HepG2 (cell line): ENCODE measurements around the gene ALB. TPM values are rescaled to one million over a fixed set of nuclear protein-coding genes. Genes with fewer than 3 reads are reported as not detected.

ENCODE experiments used
- BCL6 ChIP-seq: IDR thresholded peaks from 2 replicates; pipeline ENCODE4 v1.6.1; 2016; ENCODE audit warnings: missing genetic modification reagents, missing compliant biosample characterization
- HMG20B ChIP-seq: conservative IDR thresholded peaks from 2 replicates; pipeline ENCODE4 v1.6.1; 2016; ENCODE audit warnings: missing genetic modification reagents, missing compliant biosample characterization
- HMGA1 ChIP-seq: sonication (generic); formaldehyde crosslinking; conservative IDR thresholded peaks from 2 replicates; pipeline ENCODE4 v1.4.0; 2020; ENCODE audit warnings: missing genetic modification reagents
- ISL2 ChIP-seq: sonication (generic); formaldehyde crosslinking; IDR thresholded peaks from 2 replicates; pipeline ENCODE4 v1.5.0; 2020; ENCODE audit warnings: missing genetic modification reagents
- KDM6A ChIP-seq: IDR thresholded peaks from 2 replicates; pipeline ENCODE4 v1.6.1; 2016; ENCODE audit warnings: low read depth
- KMT2B ChIP-seq: IDR thresholded peaks from 2 replicates; pipeline ENCODE4 v1.6.1; 2016; ENCODE audit warnings: missing genetic modification reagents, missing compliant biosample characterization
- MAZ ChIP-seq, 2 experiments: sonication (generic) in 1 of 2; formaldehyde crosslinking in 1 of 2; IDR thresholded peaks; 2 replicates each; pipeline versions ENCODE4 v1.5.0 to v1.6.1; 2012 to 2020; ENCODE audit warnings: low read depth in 2 of 2, mild to moderate bottlenecking in 2 of 2, borderline replicate concordance in 1 of 2, improper control_type of control experiment in 1 of 2, low read length in 1 of 2, missing genetic modification reagents in 1 of 2, moderate library complexity in 1 of 2
- MXD4 ChIP-seq: IDR thresholded peaks from 2 replicates; pipeline ENCODE4 v1.6.1; 2016; ENCODE audit warnings: mild to moderate bottlenecking, missing biosample characterization, missing genetic modification reagents
- NCOA2 ChIP-seq: sonication (generic); formaldehyde crosslinking; IDR thresholded peaks from 2 replicates; pipeline ENCODE4 v1.8.0; 2022; ENCODE audit warnings: inconsistent platforms
- RORA ChIP-seq: sonication (generic); formaldehyde crosslinking; IDR thresholded peaks from 2 replicates; pipeline ENCODE4 v1.5.0; 2020; ENCODE audit warnings: mild to moderate bottlenecking, missing genetic modification reagents, moderate library complexity
- SIX1 ChIP-seq: sonication (generic); formaldehyde crosslinking; IDR thresholded peaks from 2 replicates; pipeline ENCODE4 v1.4.0; 2020; ENCODE audit warnings: missing genetic modification reagents, borderline replicate concordance
- SKI ChIP-seq: fragments of 450-650 bp; IDR thresholded peaks from one replicate; pipeline ENCODE4 v1.6.1; 2018; ENCODE audit warnings: mild to moderate bottlenecking; ENCODE audit not compliant: partially characterized antibody
- SOX13 ChIP-seq, 3 experiments: fragments of 450-650 bp in 1 of 3; sonication (generic) in 1 of 3; formaldehyde crosslinking in 1 of 3; IDR thresholded peaks in 2 of 3; conservative IDR thresholded peaks in 1 of 3; 2 replicates each; pipeline versions ENCODE4 v1.5.0 to v1.6.1; 2016 to 2020; ENCODE audit warnings: antibody characterized with exemption in 1 of 3, mild to moderate bottlenecking in 1 of 3, missing compliant biosample characterization in 1 of 3, missing genetic modification reagents in 1 of 3, moderate library complexity in 1 of 3
- TMF1 ChIP-seq: sonication (generic); formaldehyde crosslinking; IDR thresholded peaks from 2 replicates; pipeline ENCODE4 v1.8.1; 2022; ENCODE audit warnings: low read depth, missing genetic modification reagents
- ZNF225 ChIP-seq: sonication (generic); formaldehyde crosslinking; IDR thresholded peaks from 2 replicates; pipeline ENCODE4 v1.4.0; 2020; ENCODE audit warnings: mild to moderate bottlenecking, missing genetic modification reagents
- ZNF24 ChIP-seq: fragments of 450-650 bp; IDR thresholded peaks from 2 replicates; pipeline ENCODE4 v1.6.1; 2017; ENCODE audit warnings: antibody characterized with exemption, mild to moderate bottlenecking
- ZNF317 ChIP-seq: sonication (generic); formaldehyde crosslinking; IDR thresholded peaks from 2 replicates; pipeline ENCODE4 v1.5.0; 2020; ENCODE audit warnings: mild to moderate bottlenecking, missing genetic modification reagents
- ZNF446 ChIP-seq: sonication (generic); formaldehyde crosslinking; IDR thresholded peaks from 2 replicates; pipeline ENCODE4 v1.5.0; 2020; ENCODE audit warnings: mild to moderate bottlenecking, missing genetic modification reagents
- ZNF878 ChIP-seq: sonication (generic); formaldehyde crosslinking; IDR thresholded peaks from 2 replicates; pipeline ENCODE4 v1.8.1; 2023; ENCODE audit warnings: mild to moderate bottlenecking, missing genetic modification reagents, moderate library complexity
- polyA plus RNA-seq, 8 experiments: library from polyadenylated mRNA; depleted of rRNA in 3 of 8; stranded (reverse) in 7 of 8; unstranded in 1 of 8; fragments of >200 nt; fragmentation: Illumina TruSeq in 4 of 8; extraction: Trizol in 4 of 8; gene quantifications; 2 replicates each; pipeline versions ENCODE4 v1.2.1 to v1.2.3, GENCODE V29; 2011 to 2016; ENCODE audit warnings: low read depth in 4 of 8, missing spikeins in 1 of 8, mixed read lengths in 1 of 8; ENCODE audit not compliant: insufficient read depth in 1 of 8
- total RNA-seq, 5 experiments: library from RNA; depleted of rRNA; stranded (reverse); fragments of >200 nt; fragmentation: Illumina TruSeq; extraction: Trizol; gene quantifications; 2 replicates each; pipeline ENCODE4 v1.2.3, GENCODE V29; 2016; ENCODE audit warnings: low read depth in 1 of 5
- TF ChIP-seq, protein P1 (sequence below): sonication (generic); formaldehyde crosslinking; IDR thresholded peaks from 2 replicates; pipeline ENCODE4 v1.5.1; 2020; ENCODE audit warnings: mild to moderate bottlenecking, moderate library complexity, missing genetic modification reagents
- TF ChIP-seq, protein P2 (sequence below): sonication (generic); formaldehyde crosslinking; IDR thresholded peaks from 2 replicates; pipeline ENCODE4 v1.8.0; 2022; ENCODE audit warnings: missing genetic modification reagents, mild to moderate bottlenecking, moderate library complexity, borderline replicate concordance
- TF ChIP-seq, protein P3 (sequence below): sonication (generic); formaldehyde crosslinking; IDR thresholded peaks from 2 replicates; pipeline ENCODE4 v1.5.0; 2020; ENCODE audit warnings: mild to moderate bottlenecking, missing genetic modification reagents, borderline replicate concordance
- TF ChIP-seq, protein P4 (sequence below): IDR thresholded peaks from 2 replicates; pipeline ENCODE4 v1.6.1; 2012; ENCODE audit warnings: inconsistent platforms

The ALB gene
- total and polyA plus RNA-seq, 2 of the 13 experiments (the other 11 are each of a cell fraction or from before 2014, with no cell fraction given) = 22,259 to 22,625 TPM

GRCh38 chr4:73378887-73379286 lies 25.2 kb upstream of the ALB start (continued):
- TF ChIP-seq ZNF878 (CRISPR knock-in tag) (0 out of 2 replicates have a peak, but pooled peaks have one; percentile 34), ZNF317 (no peak), ISL2 (CRISPR knock-in tag) (peak; percentile 97), TMF1 (CRISPR knock-in tag) (no peak), RORA (CRISPR knock-in tag) (peak; percentile 67; the same call in 1 of the 2 replicates), HMGA1 (CRISPR knock-in tag) (no peak), HMG20B (CRISPR knock-in tag) (peak; percentile 92), ZNF24 (no peak), NCOA2 (CRISPR knock-in tag) (peak; percentile 95), SOX13 (IDR thresholded peaks at IDR 0.05) (0 out of 2 replicates have a peak, but pooled peaks have one; percentile 58), SOX13 (CRISPR knock-in tag; conservative IDR thresholded peaks at IDR 0.05 in 1 of 2, IDR thresholded peaks at IDR 0.05 in 1 of 2) (peak in 1 of 2 experiments; percentile 92; a peak in 2 of 4 replicates), SKI (peak; percentile 46), ZNF225 (no peak), MXD4 (CRISPR knock-in tag) (0 out of 2 replicates have a peak, but pooled peaks have one; percentile 53), SIX1 (peak; percentile 84; the same call in 1 of the 2 replicates), BCL6 (CRISPR knock-in tag) (peak; percentile 89), MAZ (IDR thresholded peaks at IDR 0.05; ENCODE audit: borderline replicate concordance, low read depth, low read length) (no peak), MAZ (CRISPR knock-in tag; IDR thresholded peaks at IDR 0.05; ENCODE audit: low read depth) (no peak), KMT2B (no peak), KDM6A (0 out of 2 replicates have a peak, but pooled peaks have one; percentile 45), ZNF446 (CRISPR knock-in tag) (no peak)
- TF ChIP-seq, protein P1, sequence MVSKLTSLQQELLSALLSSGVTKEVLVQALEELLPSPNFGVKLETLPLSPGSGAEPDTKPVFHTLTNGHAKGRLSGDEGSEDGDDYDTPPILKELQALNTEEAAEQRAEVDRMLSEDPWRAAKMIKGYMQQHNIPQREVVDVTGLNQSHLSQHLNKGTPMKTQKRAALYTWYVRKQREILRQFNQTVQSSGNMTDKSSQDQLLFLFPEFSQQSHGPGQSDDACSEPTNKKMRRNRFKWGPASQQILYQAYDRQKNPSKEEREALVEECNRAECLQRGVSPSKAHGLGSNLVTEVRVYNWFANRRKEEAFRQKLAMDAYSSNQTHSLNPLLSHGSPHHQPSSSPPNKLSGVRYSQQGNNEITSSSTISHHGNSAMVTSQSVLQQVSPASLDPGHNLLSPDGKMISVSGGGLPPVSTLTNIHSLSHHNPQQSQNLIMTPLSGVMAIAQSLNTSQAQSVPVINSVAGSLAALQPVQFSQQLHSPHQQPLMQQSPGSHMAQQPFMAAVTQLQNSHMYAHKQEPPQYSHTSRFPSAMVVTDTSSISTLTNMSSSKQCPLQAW (CRISPR knock-in tag) = peak; percentile 83
- TF ChIP-seq, protein P2, sequence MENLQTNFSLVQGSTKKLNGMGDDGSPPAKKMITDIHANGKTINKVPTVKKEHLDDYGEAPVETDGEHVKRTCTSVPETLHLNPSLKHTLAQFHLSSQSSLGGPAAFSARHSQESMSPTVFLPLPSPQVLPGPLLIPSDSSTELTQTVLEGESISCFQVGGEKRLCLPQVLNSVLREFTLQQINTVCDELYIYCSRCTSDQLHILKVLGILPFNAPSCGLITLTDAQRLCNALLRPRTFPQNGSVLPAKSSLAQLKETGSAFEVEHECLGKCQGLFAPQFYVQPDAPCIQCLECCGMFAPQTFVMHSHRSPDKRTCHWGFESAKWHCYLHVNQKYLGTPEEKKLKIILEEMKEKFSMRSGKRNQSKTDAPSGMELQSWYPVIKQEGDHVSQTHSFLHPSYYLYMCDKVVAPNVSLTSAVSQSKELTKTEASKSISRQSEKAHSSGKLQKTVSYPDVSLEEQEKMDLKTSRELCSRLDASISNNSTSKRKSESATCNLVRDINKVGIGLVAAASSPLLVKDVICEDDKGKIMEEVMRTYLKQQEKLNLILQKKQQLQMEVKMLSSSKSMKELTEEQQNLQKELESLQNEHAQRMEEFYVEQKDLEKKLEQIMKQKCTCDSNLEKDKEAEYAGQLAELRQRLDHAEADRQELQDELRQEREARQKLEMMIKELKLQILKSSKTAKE (CRISPR knock-in tag) = peak; percentile 77
- TF ChIP-seq, protein P3, sequence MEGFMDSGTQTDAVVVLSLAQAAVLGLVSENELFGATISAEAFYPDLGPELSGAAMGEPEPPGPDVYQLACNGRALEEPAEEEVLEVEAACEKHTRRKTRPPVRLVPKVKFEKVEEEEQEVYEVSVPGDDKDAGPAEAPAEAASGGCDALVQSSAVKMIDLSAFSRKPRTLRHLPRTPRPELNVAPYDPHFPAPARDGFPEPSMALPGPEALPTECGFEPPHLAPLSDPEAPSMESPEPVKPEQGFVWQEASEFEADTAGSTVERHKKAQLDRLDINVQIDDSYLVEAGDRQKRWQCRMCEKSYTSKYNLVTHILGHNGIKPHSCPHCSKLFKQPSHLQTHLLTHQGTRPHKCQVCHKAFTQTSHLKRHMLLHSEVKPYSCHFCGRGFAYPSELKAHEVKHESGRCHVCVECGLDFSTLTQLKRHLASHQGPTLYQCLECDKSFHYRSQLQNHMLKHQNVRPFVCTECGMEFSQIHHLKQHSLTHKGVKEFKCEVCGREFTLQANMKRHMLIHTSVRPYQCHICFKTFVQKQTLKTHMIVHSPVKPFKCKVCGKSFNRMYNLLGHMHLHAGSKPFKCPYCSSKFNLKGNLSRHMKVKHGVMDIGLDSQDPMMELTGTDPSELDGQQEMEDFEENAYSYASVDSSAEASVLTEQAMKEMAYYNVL = peak; percentile 68; the same call in 1 of the 2 replicates
- TF ChIP-seq, protein P4, sequence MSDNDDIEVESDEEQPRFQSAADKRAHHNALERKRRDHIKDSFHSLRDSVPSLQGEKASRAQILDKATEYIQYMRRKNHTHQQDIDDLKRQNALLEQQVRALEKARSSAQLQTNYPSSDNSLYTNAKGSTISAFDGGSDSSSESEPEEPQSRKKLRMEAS = peak; percentile 50; the same call in 1 of the 2 replicates
